Activated CD4-positive, alpha-beta T cell treated with anti-CD3 and anti-CD28 coated beads, Interleukin-2, amount 10 ng/mL, durations not matched to agents 7 days and 5 days (primary cell): ENCODE data around the gene SPHK1. TPM values are rescaled to one million over a fixed set of nuclear protein-coding genes. Genes with fewer than 3 reads are reported as not detected.
"Not testable (repeated sequence)": the region's sequence is repeated elsewhere in the genome, so short reads cannot be mapped to it uniquely, and the experiment has no call there.

Experiments
- CTCF ChIA-PET: fragments of 350-600 bp; sonication (Branson Sonifier 250); formaldehyde crosslinking; loops from one replicate; lab custom pipeline; 2021; ENCODE audit warnings: antibody characterized with exemption; lab: Charles Lee
- POLR2A ChIA-PET: fragments of 350-600 bp; sonication (Branson Sonifier 250); formaldehyde crosslinking; loops from one replicate; lab custom pipeline; 2021; ENCODE audit warnings: antibody characterized with exemption; lab: Charles Lee
- DNase-seq: peaks from one replicate; pipeline ENCODE4 v3.0.0-alpha.2; 2020
- H3K27ac Mint-ChIP-seq: one replicate; pipeline ENCODE4 v1.8.0; 2021; ENCODE audit warnings: mild to moderate bottlenecking, moderate library complexity, mixed read lengths
- H3K27me3 Mint-ChIP-seq: one replicate; pipeline ENCODE4 v1.8.0; 2021; ENCODE audit warnings: mixed read lengths
- H3K36me3 Mint-ChIP-seq: one replicate; pipeline ENCODE4 v1.8.0; 2021; ENCODE audit warnings: low read depth, mixed read lengths
- H3K4me1 Mint-ChIP-seq: one replicate; pipeline ENCODE4 v1.8.0; 2021; ENCODE audit warnings: mixed read lengths
- H3K4me3 Mint-ChIP-seq: one replicate; pipeline ENCODE4 v1.8.0; 2021; ENCODE audit warnings: mild to moderate bottlenecking, moderate library complexity, mixed read lengths
- H3K9me3 Mint-ChIP-seq: one replicate; pipeline ENCODE4 v1.8.0; 2021; ENCODE audit warnings: mixed read lengths
- total RNA-seq, 2 experiments: library from RNA; stranded (reverse); gene quantifications; one replicate each; pipeline ENCODE4 v1.2.3, GENCODE V29; 2021

Gene SPHK1, protein sequence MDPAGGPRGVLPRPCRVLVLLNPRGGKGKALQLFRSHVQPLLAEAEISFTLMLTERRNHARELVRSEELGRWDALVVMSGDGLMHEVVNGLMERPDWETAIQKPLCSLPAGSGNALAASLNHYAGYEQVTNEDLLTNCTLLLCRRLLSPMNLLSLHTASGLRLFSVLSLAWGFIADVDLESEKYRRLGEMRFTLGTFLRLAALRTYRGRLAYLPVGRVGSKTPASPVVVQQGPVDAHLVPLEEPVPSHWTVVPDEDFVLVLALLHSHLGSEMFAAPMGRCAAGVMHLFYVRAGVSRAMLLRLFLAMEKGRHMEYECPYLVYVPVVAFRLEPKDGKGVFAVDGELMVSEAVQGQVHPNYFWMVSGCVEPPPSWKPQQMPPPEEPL
- 1 to 10 TPM; 1.4 to 1.6 TPM for total RNA-seq

DNA sequence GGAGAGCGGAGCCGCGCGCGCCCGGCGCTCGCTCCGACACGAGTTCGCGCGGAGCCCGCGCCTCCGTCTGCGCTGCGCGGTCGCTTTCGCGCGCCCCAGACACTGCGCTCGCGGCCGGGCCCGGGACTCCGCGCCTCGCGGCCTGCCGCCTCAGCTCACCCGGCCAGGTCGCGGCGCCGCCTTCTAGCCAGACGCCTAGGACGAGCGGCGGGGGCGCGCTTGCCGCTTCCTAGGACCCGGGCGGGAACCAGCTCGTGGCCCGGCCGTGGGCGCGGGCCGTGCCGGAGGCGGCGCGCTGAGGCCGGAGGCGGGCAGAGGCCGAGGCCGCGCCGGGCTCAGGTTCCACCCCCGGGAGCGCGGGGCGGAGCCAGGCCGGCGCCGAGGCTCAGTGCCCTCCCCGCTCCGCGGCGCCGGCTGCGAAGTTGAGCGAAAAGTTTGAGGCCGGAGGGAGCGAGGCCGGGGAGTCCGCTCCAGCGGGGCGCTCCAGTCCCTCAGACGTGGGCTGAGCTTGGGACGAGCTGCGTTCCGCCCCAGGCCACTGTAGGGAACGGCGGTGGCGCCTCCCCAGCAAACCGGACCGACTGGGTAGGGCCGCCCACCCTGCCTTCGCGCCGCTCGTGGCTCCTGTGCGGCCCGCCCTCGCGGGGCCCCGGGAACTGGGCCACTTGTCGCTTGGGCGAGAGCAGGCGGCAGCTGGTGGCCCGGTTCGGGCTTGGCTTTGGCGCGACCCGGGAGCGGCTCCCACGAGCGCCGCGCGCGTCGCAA, at the start of gene SPHK1:
TSS of gene SPHK1 (plus strand) at position 388 of the 765 bp plus-strand sequence. CDS start 1,036 bp downstream, outside the sequence.
- ChIA-PET CTCF (interaction anchor here (0.5 to 4.8 kb wide), 20 partner anchors 8 to 1645 kb away, joined by 3 to 59 read pairs (median 4); partner anchors contain the start of genes PRPSAP1 and RHBDF2), POLR2A (interaction anchor here (0.6 to 1.1 kb wide), 2 partner anchors 31 to 65 kb away, joined by 3 to 4 read pairs; no protein-coding TSS in a partner anchor)
- Mint-ChIP-seq H3K27ac (peak within 1 kb of the TSS; percentile 86), H3K36me3 (no peaks in the 10 kb centered on the region), H3K9me3 (no peaks in the 10 kb centered on the region), H3K4me1 (peaks cover 18% of the 10 kb centered on the region), H3K27me3 (peaks cover 2% of the 10 kb centered on the region), H3K4me3 (peak within 1 kb of the TSS; percentile 79)
- DNase-seq = peak; percentile 66

DNA sequence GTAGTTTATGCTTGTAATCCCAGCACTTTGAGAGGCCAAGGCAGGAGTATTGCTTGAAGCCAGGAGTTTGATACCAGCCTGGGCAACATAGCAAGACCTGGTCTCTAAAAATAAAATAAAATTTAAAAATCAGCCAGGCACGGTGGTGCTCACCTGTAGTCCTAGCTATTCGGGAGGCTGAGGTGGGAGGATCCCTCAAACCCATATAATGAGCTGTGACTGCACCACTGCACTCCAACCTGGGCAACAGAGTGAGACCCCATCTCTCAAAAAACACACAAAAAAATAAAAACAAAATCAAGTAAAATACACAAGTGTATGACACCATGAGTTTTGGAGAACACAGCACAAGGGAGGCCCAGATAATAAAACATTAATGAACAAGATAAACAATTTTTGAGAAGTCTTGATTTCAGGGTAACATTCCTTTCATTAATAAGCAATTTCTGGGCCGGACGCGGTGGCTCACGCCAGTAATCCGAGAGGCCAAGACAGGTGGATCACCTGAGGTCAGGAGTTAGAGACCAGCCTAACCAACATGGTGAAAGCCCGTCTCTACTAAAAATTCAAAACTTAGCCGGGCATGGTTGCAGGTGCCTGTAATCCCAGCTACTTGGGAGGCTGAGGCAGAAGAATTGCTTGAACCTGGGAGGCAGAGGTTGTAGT, 48.6 kb upstream of the SPHK1 start:
- no peak overlapping the region for H3K27ac Mint-ChIP-seq
- peaks cover 3% of the 10 kb centered on the region for H3K4me1 Mint-ChIP-seq
- CTCF ChIA-PET = no interaction called here
- POLR2A ChIA-PET = no interaction called here
- no peaks in the 10 kb centered on the region for H3K27me3 Mint-ChIP-seq
- peaks cover 8% of the 10 kb centered on the region for H3K36me3 Mint-ChIP-seq
- DNase-seq = no peak
- H3K9me3 Mint-ChIP-seq = no peaks in the 10 kb centered on the region
- no peak overlapping the region for H3K4me3 Mint-ChIP-seq

DNA sequence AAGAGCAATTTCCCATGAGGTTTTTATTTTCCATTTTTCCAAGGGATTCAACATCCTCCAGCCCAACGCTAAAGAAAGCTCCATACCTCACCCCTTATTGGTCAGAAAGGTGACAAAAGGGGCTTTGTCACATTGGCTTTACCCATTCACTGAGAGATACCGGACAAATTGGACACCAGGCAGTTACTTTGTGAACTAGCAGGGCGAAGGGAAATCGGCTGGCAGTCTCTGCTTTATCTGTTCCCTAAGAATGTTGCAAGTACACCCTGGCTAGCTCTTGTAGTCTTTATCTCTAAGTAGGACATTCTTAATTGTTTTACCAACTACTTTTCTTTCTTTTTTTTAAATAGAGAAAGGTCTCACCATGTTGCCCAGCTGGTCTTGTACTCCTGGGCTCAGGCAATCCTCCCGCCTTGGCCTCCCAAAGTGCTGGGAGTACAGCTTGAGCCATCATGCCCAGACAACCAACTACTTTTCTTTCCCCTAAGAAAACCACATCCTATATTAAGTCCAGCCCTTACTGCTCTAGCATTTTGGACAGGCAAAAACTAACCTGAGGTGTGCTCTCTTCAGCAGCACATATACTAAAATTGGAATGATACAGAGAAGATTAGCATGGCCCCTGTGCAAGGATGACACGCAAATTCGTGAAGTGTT, 47.5 kb upstream of the SPHK1 start:
- H3K27me3 Mint-ChIP-seq = no peaks in the 10 kb centered on the region
- ChIA-PET CTCF (interaction anchor here (1.1 kb wide), 1 partner anchor 16 kb away, joined by 3 read pairs; no protein-coding TSS in a partner anchor), POLR2A (no interaction called here)
- no peak for DNase-seq
- no peaks in the 10 kb centered on the region for H3K9me3 Mint-ChIP-seq
- H3K4me3 Mint-ChIP-seq = no peak overlapping the region
- peaks cover 12% of the 10 kb centered on the region for H3K36me3 Mint-ChIP-seq
- H3K27ac Mint-ChIP-seq = no peak overlapping the region
- peaks cover 3% of the 10 kb centered on the region for H3K4me1 Mint-ChIP-seq

DNA sequence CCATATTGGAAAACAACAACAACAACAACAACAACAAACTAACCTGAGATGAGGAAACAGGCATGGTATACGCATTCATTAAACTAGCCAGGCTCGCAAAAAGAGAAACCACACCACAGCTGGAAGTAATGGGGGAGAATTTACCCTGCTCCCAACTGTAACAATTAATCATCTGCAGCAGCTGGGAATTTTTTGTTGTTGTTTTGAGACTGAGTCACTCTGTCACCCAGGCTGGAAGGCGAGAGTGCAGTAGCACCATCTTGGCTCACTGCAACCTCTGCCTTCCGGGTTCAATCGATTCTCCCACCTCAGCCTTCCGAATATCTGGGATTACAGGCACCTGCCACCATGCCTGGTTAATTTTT, 47.0 kb upstream of the SPHK1 start:
- Mint-ChIP-seq H3K9me3 (no peaks in the 10 kb centered on the region), H3K27ac (no peak overlapping the region), H3K36me3 (peaks cover 16% of the 10 kb centered on the region), H3K27me3 (no peaks in the 10 kb centered on the region), H3K4me1 (peaks cover 3% of the 10 kb centered on the region), H3K4me3 (no peak overlapping the region)
- ChIA-PET CTCF (interaction anchor here (0.6 to 1.1 kb wide), 2 partner anchors 15 to 972 kb away, joined by 3 read pairs; no protein-coding TSS in a partner anchor), POLR2A (no interaction called here)
- no peak for DNase-seq

DNA sequence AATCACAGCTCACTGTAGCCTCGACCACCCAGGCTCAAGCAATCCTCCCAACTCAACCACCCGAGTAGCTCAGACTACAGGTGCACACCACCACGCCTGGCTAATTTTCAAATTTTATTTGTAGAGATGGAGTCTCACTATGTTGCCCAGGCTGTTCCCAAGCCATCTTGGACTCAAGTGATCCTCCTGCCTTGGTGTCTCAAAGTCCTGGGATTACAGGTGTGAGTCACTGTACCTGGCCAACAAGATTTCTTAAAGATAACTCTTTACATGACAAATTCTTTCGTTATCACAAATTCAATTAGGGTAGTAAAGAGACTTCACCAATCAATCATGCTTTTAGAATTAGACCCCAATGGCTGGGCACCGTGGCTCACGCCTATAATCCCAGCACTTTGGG, 43.1 kb upstream of the SPHK1 start:
- CTCF ChIA-PET = interaction anchor here (1.2 kb wide), 1 partner anchor 12 kb away, joined by 4 read pairs; the partner anchor contains the start of gene PRPSAP1
- Mint-ChIP-seq H3K4me1 (peaks cover 3% of the 10 kb centered on the region), H3K36me3 (peaks cover 23% of the 10 kb centered on the region), H3K4me3 (no peak overlapping the region), H3K27me3 (no peaks in the 10 kb centered on the region), H3K9me3 (no peaks in the 10 kb centered on the region), H3K27ac (no peak overlapping the region)
- POLR2A ChIA-PET = interaction anchor here (0.6 kb wide), 1 partner anchor 423 kb away, joined by 3 read pairs; no protein-coding TSS in a partner anchor
- no peak for DNase-seq

DNA sequence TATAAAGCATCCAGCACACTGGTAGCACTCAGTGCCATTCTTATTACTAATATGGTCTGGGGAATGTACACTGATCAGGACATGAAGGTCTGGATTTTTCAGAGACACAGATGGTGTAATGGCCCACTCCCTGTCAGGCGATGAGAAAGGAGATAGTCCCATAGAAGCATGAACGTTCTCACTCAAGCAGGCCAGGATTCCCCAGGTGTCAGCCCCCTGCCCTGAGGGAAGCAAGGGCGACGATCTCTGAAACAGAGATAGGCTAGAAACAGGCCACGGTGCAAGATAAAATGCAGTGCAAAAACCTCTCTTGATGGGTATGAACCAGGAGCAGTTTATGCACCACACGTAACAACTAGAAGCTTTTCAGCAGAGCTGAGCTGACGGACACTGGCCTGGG, 41.3 kb upstream of the SPHK1 start:
- Mint-ChIP-seq H3K4me3 (no peak overlapping the region), H3K4me1 (no peaks in the 10 kb centered on the region), H3K9me3 (no peaks in the 10 kb centered on the region), H3K27ac (no peak overlapping the region), H3K27me3 (no peaks in the 10 kb centered on the region), H3K36me3 (peaks cover 30% of the 10 kb centered on the region)
- POLR2A ChIA-PET = no interaction called here
- no peak for DNase-seq
- CTCF ChIA-PET = no interaction called here

DNA sequence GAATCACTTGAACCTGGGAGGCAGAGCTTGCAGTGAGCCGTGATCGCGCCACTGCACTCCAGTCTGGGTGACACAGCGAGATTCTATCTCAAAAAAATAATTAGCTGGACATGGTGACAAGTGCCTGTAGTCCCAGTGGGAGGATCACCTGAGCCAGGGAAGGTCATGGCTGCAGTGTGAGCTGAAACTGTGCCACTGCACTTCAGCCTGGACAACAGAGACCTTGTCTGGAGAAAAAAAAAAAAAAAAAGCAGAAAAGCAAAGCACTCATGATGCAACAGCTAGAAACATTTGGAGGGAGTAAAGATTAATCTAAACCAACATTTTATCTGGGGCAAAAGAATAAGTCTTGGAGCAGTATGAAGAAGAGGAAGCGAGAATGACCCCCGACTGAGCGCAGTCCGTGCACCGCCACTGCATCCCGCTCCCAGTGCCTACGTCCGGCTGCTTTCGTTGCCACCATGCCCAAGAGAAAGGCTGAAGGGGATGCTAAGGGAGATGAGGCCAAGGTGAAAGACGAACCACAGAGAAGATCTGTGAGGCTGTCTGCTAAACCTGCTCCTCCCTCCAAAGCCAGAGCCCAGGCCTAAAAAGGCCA, 38.9 kb upstream of the SPHK1 start:
- no peak overlapping the region for H3K27ac Mint-ChIP-seq
- peaks cover 2% of the 10 kb centered on the region for H3K4me1 Mint-ChIP-seq
- no peaks in the 10 kb centered on the region for H3K9me3 Mint-ChIP-seq
- H3K36me3 Mint-ChIP-seq = peaks cover 27% of the 10 kb centered on the region
- no peak for DNase-seq
- CTCF ChIA-PET = interaction anchor here (0.6 to 1.3 kb wide), 5 partner anchors 8 to 250 kb away, joined by 3 read pairs; partner anchors contain the start of gene PRPSAP1
- no peak overlapping the region for H3K4me3 Mint-ChIP-seq
- POLR2A ChIA-PET = no interaction called here
- no peaks in the 10 kb centered on the region for H3K27me3 Mint-ChIP-seq

DNA sequence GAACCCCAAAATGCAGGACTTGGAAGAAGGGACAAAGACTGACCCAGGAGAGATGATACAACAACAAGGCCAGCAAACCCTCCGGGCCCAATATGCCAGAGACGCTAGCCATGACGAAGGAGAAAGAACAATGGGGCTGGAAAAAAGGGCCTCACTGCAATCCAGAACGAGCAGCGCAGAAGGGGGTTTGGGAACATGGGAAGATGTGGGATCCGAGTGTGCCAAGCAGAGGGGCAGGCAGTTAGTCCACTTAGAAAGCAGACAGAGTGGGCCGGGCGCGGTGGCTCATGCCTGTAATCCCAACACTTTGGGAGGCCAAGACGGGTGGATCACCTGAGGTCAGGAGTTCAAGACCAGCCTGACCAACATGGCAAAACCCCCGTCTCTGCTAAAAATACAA, 37.5 kb upstream of the SPHK1 start:
- DNase-seq, CTCF ChIA-PET, H3K4me3 Mint-ChIP-seq, POLR2A ChIA-PET, H3K27me3 Mint-ChIP-seq, H3K27ac Mint-ChIP-seq, H3K9me3 Mint-ChIP-seq: not testable (repeated sequence)
- Mint-ChIP-seq H3K4me1 (peaks cover 11% of the 10 kb centered on the region), H3K36me3 (peaks cover 23% of the 10 kb centered on the region)

DNA sequence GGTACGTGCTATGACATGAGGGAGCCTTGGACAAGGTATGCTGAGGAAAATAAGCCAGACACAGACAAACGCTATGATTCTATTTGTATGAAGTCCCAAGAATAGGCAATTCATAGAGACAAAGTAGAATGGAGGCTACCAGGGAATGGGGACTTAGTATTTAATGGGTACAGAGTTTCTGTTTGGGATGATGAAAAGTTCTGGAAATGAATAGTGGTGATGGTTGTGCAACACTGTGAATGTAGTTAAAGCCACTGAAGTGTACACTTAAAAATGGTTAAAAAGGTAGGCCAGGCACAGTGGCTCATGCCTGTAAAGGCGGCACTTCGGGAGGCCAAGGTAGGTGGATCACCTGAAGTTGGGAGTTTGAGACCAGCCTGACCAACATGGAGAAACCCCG, 33.9 kb upstream of the SPHK1 start:
- POLR2A ChIA-PET = no interaction called here
- no peak for DNase-seq
- no peak overlapping the region for H3K27ac Mint-ChIP-seq
- H3K4me1 Mint-ChIP-seq = peaks cover 29% of the 10 kb centered on the region
- CTCF ChIA-PET = interaction anchor here (0.6 kb wide), 1 partner anchor 292 kb away, joined by 4 read pairs; no protein-coding TSS in a partner anchor
- no peaks in the 10 kb centered on the region for H3K27me3 Mint-ChIP-seq
- peaks cover 20% of the 10 kb centered on the region for H3K36me3 Mint-ChIP-seq
- H3K4me3 Mint-ChIP-seq = no peak overlapping the region
- H3K9me3 Mint-ChIP-seq = no peaks in the 10 kb centered on the region

DNA sequence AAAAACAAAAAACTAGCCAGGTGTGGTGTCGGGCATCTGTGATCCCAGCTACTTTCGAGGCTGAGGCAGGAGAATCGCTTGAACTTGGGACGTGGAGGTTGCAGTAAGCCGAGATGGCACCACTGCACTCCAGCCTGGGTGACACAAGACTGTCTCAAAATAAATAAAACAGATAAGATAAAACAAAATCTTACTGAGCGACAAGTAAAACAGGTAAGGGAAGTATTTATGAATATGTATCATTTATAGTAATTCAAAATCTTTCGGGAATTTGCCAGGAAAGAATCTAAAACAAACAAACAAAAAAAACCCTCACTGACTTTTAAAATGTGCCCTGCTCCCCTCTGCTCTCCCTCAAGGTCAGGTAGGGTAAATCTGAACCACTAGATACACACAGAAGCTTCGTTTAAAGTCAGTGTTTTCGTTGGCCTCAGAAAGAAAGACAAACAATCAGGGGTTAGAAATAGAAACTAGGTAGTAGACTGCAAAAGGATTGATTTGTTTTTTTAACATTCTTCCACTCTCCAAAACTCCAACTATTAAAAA, 32.8 kb upstream of the SPHK1 start:
- ChIA-PET POLR2A (interaction anchor here (0.6 kb wide), 1 partner anchor 228 kb away, joined by 4 read pairs; no protein-coding TSS in a partner anchor), CTCF (interaction anchor here (0.6 to 3.2 kb wide), 2 partner anchors 46 to 92 kb away, joined by 4 to 18 read pairs; no protein-coding TSS in a partner anchor)
- Mint-ChIP-seq H3K4me3 (peak overlapping the region; percentile 83), H3K36me3 (peaks cover 16% of the 10 kb centered on the region), H3K4me1 (peaks cover 29% of the 10 kb centered on the region), H3K27ac (peak overlapping the region; percentile 51), H3K9me3 (no peaks in the 10 kb centered on the region), H3K27me3 (no peaks in the 10 kb centered on the region)
- no peak for DNase-seq

DNA sequence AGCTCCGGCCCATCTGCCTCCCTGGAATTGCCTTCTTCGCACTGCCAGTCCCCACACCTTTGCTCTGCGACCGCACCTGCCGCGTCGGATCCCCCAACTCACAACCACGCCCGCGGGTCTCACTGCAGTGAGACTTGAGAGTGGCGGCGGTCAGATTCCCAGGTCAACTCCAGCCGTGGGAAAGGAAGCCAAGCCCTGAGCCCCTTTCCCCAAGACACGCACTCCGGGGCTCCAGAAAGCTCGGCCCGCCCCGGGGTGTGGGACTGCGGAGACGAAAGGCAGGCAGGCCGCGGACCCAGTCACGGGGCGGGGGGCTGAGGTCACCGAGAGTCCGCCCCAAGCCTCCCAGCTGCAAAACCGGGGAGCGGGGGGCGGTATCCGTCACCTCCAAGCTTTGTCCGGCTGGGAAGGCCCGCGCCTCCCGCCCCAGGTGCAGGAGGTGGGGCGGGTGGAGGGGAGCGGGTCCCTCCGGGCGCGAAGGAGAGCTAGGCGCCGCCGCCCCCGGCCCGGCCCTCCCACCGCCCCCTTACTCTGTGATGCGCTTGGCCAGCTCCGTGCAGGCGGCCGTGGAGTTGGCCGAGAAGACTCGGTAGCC, 31.3 kb upstream of the SPHK1 start:
- Mint-ChIP-seq H3K27ac (peak overlapping the region; percentile 98), H3K4me1 (peaks cover 29% of the 10 kb centered on the region), H3K27me3 (no peaks in the 10 kb centered on the region), H3K9me3 (no peaks in the 10 kb centered on the region), H3K36me3 (peaks cover 7% of the 10 kb centered on the region), H3K4me3 (peak overlapping the region; percentile 83)
- peak; percentile 23 for DNase-seq
- CTCF ChIA-PET = interaction anchor here (0.5 to 3.9 kb wide), 18 partner anchors 8 to 557 kb away, joined by 3 to 26 read pairs (median 4); partner anchors contain the start of gene SPHK1
- POLR2A ChIA-PET = interaction anchor here (0.5 to 1.0 kb wide), 2 partner anchors 32 to 319 kb away, joined by 3 to 4 read pairs; no protein-coding TSS in a partner anchor
